Measurements from ENCODE around the gene CCDC87. TPM values are rescaled to one million over a fixed set of nuclear protein-coding genes. Genes with fewer than 3 reads are reported as not detected.

The CCDC87 gene
- total RNA-seq, 1 experiment from 2014 or later, result 1.1 TPM

DNA sequence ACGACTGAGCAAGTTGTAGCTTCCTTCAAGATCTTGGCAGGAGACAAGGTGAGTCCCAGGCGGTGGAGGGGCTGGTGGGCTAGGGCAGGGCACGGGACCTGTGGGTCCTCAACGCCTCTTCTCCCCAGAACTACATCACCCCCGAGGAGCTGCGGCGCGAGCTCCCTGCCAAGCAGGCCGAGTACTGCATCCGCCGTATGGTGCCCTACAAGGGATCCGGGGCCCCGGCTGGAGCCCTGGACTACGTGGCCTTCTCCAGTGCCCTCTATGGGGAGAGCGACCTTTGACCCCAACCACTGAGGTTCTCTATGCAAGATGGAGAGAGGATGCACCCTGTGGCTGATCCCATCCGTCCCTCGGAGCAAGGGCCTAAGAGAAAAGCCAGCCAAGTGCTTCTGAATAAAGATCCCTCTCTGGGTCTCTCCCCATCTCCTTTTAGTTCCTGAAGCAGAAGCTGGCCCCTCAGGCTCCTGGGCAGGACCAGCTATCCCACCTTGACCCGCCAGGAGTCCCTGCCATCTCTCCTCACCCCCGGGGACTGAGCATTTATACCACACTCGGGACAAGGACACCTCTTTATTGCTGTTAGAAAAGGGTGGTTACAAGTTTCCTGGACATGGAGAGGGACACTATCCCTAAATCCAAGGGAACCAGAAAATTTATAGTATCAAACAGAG, 29.8 kb downstream of the CCDC87 start:
- Histone ChIP-seq H2BK15ac (ENCODE audit: low read depth, low read length) (no peak overlapping the region), H4K91ac (ENCODE audit: insufficient read length, low read depth, low read length) (no peak overlapping the region), H4K5ac (ENCODE audit: insufficient read length, low read depth, low read length) (no peak overlapping the region), H3T11ph (ENCODE audit: low read length) (no peak overlapping the region), H3K27me3 (ENCODE audit: insufficient read depth, low read length) (no peaks in the 10 kb centered on the region), H2AFZ (ENCODE audit: low read length) (no peak overlapping the region), H3K4me1 (ENCODE audit: insufficient read depth, low read length) (no peaks in the 10 kb centered on the region), H3K4me2 (ENCODE audit: insufficient read depth, insufficient read length, low read length) (no peak overlapping the region), H2BK20ac (ENCODE audit: low read depth, low read length, poor library complexity, severe bottlenecking) (no peak overlapping the region), H3K23me2 (ENCODE audit: insufficient read length, low read depth, low read length, poor library complexity, severe bottlenecking) (no peaks in the 10 kb centered on the region), H2BK12ac (ENCODE audit: insufficient read length, low read depth, low read length) (no peak overlapping the region), H4K8ac (replicated peaks; ENCODE audit: insufficient read length, low read depth, low read length) (no peak overlapping the region), H3K9me3 (ENCODE audit: control insufficient read depth, low read depth, low read length) (no peaks in the 10 kb centered on the region), H2BK5ac (ENCODE audit: insufficient read length, low read length) (no peak overlapping the region), H2BK120ac (ENCODE audit: low read depth, low read length, poor library complexity, severe bottlenecking) (no peak overlapping the region), H3K14ac (ENCODE audit: insufficient read depth, low read length) (no peak overlapping the region), H3K27ac (ENCODE audit: insufficient read length, low read depth, low read length) (no peak overlapping the region), H4K20me1 (ENCODE audit: control insufficient read depth, insufficient read depth, insufficient read length) (no peaks in the 10 kb centered on the region), H3K79me1 (ENCODE audit: insufficient read depth, low read depth, low read length, poor library complexity, severe bottlenecking) (no peaks in the 10 kb centered on the region), H3K79me2 (ENCODE audit: insufficient read depth, low read length) (no peaks in the 10 kb centered on the region), H2AK5ac (ENCODE audit: insufficient read length, low read length) (no peak overlapping the region), H3K4ac (ENCODE audit: low read depth, low read length) (no peak overlapping the region), H3K56ac (ENCODE audit: insufficient read length, low read depth, low read length) (no peak overlapping the region), H3K18ac (ENCODE audit: insufficient read length, low read depth, low read length) (no peak overlapping the region), H3K23ac (ENCODE audit: insufficient read length, low read depth, low read length) (no peak overlapping the region), H3K9ac (ENCODE audit: extremely low read depth, insufficient read length, low read length) (no peak overlapping the region)
- no CpG with 5 or more reads among the region's 20 CpGs for WGBS (ENCODE audit: extremely low coverage, insufficient read length, low lambda C conversion rate)
- peak overlapping the region in 1 of 3 experiments; percentile 53; a peak in 1 of 7 replicates for H3K27ac Mint-ChIP-seq
- H3K27me3 Mint-ChIP-seq (ENCODE audit: low read depth), result peaks cover 2% of the 10 kb centered on the region
- no peak for DNase-seq
- peaks cover 12 to 60% (median 54%) of the 10 kb centered on the region in 3 experiments for H3K36me3 Mint-ChIP-seq (ENCODE audit: insufficient read depth in 1 of 3, low read depth in 3 of 3)
- TF ChIP-seq, protein P1, sequence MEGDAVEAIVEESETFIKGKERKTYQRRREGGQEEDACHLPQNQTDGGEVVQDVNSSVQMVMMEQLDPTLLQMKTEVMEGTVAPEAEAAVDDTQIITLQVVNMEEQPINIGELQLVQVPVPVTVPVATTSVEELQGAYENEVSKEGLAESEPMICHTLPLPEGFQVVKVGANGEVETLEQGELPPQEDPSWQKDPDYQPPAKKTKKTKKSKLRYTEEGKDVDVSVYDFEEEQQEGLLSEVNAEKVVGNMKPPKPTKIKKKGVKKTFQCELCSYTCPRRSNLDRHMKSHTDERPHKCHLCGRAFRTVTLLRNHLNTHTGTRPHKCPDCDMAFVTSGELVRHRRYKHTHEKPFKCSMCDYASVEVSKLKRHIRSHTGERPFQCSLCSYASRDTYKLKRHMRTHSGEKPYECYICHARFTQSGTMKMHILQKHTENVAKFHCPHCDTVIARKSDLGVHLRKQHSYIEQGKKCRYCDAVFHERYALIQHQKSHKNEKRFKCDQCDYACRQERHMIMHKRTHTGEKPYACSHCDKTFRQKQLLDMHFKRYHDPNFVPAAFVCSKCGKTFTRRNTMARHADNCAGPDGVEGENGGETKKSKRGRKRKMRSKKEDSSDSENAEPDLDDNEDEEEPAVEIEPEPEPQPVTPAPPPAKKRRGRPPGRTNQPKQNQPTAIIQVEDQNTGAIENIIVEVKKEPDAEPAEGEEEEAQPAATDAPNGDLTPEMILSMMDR (conservative IDR thresholded peaks at IDR 0.05), result no peak
- H3K4me3 Mint-ChIP-seq, result no peak overlapping the region
- no peaks in the 10 kb centered on the region for H3K9me3 Mint-ChIP-seq
- H3K4me1 Mint-ChIP-seq, result peaks cover 6 to 8% of the 10 kb centered on the region in 2 experiments

All from H9 (cell line).